ENCODE data around the gene SMC3.

GRCh38 chr10:110648692-110649346, 81.3 kb downstream of the SMC3 start:
- TF ChIP-seq CTCF (conservative IDR thresholded peaks at IDR 0.05; ENCODE audit: low read length) (peak; percentile 49; the same call in 1 of the 2 replicates), EZH2phosphoT487 (IDR thresholded peaks at IDR 0.05; ENCODE audit: borderline replicate concordance, low read depth, low read length) (no peak)

Measured in OCI-LY7 (cell line).